Stimulated activated CD8-positive, alpha-beta memory T cell treated with anti-CD3 and anti-CD28 coated beads, Interleukin-12 subunit alpha, Interleukin-12 subunit beta, amount 100 ng/mL, for 24 hours (primary cell): Measurements from ENCODE around the gene LSP1.
A peak's percentile ranks its signal among the peaks of the same experiment; 100 is the strongest.

Experiments
- DNase-seq: peaks from one replicate; pipeline ENCODE4 v3.0.0-alpha.2; 2020; ENCODE audit errors: extremely low read depth

The LSP1 gene

DNA sequence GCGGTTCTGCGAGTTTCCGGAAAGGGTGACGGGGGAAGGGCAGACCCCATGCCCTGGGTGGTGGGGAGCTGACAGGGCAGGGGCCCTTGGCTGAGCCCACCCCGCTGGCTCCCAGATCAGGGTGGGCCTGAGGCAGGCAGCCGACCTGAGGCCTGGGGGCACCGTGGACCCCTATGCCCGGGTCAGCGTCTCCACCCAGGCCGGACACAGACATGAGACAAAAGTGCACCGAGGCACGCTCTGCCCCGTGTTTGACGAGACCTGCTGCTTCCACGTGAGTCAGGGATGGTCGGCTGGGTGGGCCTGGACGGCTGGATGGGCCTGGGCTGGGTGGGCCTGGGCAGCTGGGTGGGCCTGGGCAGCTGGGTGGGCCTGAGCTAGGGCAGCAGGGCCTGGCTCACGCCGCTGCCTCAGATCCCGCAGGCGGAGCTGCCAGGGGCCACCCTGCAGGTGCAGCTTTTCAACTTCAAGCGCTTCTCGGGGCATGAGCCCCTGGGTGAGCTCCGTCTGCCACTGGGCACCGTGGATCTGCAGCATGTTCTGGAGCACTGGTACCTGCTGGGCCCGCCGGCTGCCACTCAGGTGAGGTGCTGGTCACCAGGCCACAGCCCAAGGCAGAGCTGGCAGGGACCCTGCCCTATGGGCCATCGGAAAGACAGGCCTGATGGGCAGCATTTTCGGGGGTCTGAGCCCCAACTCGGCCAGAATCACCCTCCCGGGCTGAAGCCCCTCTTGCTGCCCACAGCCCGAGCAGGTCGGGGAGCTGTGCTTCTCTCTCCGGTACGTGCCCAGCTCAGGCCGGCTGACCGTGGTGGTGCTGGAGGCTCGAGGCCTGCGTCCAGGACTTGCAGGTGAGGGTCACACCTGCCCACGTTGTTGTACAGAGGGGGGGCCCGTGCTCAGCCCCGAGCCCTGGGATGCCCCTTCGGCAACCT, 16.6 kb upstream of the LSP1 start:
- DNase-seq: no peak

DNA sequence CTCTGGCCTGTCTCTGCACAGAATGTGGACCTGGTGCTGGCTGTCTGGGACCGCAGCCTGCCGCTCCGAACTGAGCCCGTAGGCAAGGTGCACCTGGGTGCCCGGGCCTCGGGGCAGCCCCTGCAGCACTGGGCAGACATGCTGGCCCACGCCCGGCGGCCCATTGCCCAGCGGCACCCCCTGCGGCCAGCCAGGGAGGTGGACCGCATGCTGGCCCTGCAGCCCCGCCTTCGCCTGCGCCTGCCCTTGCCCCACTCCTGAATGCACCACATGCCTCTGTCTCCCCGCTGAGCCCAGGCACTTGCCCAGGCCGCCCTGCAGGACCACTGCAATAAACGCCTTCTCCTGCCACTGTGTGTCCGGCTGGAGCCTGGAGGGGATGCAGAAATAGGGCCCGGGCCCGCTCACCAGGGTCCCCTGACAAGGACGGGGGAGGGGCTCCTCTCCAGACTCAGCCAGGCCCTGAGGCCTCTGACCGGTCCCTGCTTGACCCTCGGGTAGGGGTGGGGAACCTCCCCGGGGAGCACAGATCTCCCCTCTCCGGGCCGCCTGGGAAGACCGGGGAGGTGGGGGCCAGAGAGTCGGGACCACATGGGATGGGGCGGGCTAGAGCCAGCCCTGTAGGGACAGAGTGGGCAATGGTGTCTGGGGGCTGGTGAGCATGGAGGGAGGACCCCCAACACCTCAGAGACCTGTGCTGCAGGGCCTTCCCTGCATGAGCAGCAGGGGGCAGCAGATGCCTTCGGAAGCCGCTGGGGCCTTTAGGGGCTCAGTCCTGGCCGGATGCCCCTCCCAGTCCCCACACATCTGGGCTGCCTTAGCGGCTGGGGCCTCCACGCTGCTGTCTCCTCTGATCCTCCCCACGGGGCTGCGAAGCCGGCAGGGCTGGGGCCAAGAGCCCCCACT, 15.5 kb upstream of the LSP1 start:
- peak; percentile 53 for DNase-seq

DNA sequence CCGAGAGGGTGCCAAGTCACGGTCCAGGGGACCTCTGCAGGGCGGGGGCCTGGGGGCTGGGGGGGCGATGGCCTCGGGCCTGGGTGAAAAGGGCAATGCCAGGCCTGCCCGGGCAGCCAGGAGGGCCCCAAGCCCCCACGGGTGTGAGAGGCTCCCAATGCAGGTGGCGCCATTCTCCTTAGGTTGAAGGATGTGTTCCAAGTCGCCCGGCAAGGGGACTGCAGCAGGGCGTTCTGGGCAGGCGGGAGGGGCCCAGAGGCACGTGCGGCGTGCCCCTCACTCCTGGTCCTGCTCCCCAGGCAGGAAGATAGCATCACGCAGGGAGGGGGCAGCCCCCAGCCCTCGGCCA, 14.8 kb upstream of the LSP1 start:
- DNase-seq: no peak

DNA sequence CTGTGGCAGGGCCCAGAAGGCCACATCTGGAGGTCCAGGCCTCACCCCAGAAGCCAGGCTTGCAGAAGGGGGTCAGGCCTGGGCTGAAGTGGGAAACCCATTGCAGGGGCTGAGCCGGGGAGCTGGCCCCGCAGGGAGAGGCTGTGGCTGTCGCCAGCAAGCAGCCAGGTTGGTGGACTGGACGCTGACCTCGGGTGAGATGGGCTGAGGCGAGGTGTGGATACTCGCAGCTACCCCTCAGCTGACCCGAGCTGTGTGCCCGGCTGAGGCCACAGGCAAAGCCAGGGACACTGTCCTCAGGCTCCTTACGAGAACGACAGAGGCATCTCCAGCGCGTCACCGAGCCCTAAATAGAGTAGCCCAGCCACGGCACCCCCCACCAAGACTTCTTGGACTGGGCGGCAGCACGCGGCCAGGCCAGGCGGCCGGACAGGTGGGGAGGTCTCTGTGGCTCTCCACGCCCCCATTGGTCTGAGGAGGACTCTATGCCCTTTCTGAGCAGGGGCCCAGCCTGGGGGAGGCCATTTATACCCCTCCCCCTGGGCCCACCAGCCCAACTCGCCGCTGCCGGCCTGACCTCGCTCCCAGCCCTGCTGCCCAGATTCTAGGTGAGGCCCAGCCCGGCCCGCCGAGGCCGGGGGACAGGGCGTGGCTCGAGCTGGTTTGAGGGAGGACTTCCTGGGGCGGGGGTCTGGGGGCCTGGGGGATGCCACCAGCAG, 14.3 kb upstream of the LSP1 start, which contains the start of gene TNNI2:
Gene TNNI2 (plus strand): TSS at position 556 of the 719 bp plus-strand sequence. CDS start 716 bp downstream, outside the sequence.
- DNase-seq: no peak

DNA sequence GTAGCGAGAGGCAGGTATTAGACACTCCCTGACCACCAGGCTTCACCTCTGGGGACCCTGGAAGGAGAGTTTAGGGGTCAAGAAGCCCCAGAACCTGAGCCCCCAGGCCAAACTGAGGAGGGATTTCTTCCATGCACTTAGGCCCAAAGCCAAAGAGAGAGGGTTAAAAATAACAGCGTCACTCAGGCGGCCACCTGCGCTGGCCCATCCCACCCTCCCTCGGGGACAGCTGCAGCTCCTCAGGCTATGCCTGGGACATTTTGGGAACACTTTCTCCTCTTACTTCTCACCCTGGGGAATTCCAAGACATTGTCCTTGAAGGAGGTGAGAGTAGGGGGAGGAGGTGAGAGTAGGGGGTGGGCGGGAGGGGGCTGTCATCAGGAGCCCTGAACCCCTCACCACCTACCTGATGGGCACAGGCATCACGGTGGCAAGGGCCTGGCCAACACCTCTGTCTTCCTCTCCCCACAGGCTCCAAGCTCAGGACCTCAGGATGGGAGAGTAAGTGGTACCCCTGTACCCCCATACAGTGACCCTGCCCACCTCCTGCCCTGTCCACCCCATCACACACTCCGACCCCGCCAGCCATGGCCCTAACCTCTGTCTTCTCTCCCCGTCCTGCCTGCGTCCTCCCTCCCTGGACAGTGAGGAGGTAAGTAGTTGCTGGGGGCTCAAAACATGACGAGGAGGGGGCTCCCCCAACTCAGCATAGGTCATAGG, 13.5 kb upstream of the LSP1 start:
- DNase-seq: no peak

DNA sequence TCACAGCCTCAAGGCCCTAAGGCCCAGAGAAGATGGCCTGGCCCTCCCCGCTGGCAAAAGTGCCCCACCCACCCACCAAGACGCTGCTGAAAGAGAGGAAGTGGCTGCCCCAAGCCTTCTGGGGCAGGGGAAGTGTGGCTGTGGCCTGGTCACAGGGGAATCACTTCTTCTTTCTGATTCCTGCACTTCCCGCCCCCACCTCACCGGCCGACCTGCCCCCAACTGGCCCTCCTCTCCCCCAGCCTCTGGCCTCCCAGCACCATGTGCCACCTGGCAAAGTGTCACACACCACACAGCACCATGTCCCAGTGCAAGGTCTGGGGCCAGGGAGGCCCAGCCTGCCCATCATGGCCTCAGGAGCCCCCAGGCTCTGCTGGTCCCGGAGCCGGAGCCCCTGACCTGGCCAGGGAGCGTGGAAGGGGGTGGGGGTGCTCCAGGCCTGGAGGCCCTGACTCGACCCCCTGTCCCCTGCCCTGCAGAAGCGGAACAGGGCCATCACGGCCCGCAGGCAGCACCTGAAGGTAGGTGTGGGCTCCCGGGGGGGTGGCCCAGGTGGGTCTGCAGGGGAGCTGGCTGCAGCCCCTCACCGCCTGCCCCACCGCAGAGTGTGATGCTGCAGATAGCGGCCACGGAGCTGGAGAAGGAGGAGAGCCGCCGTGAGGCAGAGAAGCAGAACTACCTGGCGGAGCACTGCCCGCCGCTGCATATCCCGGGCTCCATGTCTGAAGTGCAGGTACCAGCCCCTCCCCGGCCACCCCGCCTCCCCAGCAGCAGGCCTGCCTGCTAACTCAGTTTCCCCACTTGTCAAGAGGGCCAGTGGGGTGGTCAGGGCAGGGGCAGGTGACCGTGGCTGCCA, 12.7 kb upstream of the LSP1 start:
- DNase-seq: no peak

DNA sequence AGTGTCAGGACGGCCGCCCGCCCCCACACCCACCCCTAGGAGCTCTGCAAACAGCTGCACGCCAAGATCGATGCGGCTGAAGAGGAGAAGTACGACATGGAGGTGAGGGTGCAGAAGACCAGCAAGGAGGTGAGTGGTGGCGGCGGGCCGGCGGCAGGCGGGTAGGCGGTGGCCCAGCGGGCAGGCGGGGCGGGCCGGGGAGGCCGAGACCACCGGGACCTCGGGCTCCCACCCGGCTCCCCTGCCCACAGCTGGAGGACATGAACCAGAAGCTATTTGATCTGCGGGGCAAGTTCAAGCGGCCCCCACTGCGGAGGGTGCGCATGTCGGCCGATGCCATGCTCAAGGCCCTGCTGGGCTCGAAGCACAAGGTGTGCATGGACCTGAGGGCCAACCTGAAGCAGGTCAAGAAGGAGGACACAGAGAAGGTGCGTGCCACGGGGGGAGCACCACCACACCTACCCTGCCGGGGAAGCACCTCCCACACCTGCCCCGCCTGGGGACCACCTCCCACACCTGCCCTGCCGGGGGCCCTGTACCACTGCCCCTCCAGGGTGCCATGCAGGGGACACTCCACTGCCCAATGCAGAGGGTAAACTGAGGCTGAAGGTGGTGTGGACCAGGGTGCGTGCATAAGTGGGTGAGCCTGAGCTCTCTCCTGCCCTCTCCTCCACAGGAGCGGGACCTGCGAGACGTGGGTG, 12.0 kb upstream of the LSP1 start:
- DNase-seq: no peak

DNA sequence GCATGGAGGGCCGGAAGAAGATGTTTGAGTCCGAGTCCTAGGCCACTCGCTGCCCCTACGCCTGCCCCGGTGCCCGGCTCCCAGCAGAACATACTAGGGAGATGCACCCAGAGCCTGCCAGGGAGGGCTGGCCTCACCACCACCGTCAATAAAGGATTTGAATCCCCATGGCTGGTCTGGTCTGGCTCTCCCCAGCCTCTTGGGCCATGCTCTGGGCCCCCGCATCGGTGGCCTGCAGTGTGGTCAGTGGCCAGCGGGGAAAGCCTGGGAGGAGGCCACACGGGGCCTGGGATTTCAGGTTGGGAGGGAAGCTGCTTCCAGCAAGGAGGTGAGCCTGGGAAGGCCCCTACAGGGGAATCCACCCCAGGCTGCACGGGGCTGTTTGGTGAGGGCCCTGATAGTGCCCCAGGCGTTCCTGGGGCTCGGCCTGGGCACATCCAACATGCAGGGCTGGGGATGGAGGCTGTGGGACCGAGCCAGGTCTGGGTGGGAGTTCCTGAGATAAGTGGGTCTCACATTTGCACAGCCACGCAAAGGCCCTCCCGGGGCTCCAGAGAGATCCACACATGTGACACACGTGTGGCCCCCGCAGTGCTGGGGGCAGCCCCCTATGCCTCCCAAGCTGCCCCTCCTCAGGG, 11.3 kb upstream of the LSP1 start:
- no peak for DNase-seq

DNA sequence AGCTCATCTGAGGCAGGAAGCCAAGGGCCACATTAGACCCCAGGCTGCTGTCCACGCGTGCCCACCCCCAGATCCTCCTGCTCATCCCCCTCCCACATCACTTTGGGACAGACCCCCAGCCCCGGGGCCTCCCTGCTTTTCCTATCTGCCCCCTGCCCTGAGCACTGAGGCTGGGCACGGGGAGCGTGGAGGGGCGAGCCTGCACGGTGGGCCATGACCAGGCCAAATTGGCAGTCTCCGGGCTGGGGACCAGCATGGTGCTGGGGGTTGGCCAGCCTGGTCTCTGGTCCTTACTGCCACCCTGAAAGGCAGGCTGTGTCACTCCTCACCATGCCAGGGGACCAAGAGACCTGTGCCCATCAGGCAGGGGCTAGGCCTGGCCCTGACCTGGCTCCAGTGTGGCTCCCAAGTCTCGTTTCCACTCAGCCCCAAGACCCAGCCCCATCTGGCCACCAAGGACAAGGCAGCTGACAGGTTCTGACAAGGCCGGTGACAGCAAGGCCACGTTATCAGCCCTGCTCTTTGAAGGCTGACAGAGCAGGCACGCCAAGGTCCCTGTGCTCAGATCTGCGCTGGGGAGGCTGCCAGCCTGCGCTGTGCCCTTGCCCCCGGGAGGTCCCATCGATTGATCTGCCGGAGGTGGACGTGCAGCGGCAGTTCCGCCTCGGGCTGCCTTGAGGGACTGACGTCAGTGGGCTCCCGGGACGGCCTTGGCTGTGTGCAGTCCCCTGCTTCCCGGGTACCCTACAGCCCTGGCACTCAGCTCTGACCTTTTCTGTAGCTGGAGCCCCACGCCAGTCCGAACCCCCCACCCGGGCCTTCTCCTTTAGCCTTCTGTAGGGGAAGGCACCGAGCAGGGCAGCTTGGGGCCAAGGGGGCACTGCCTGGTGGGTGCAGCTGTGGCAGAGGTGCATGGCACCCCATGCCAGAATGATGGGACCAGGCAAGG, 10.5 kb upstream of the LSP1 start:
- no peak for DNase-seq

DNA sequence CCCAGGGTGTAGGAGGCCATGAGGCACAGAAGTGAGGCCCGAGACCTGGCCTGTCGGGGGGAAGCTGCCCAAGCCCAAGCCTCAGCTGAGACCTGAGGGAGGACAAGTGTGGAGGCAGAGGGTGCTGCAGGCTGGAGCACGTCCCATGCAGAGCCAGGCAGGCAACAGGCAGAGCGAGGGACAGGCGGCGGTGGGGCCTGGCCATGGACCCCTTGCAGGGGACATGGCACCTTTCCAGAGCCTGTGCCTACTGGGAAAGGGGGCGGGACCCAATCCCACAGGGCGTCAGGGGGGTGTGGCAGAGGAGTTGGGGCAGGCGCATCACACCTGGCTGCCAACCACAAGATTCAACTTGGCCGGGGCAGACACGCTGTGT, 9.8 kb upstream of the LSP1 start:
- DNase-seq: no peak

DNA sequence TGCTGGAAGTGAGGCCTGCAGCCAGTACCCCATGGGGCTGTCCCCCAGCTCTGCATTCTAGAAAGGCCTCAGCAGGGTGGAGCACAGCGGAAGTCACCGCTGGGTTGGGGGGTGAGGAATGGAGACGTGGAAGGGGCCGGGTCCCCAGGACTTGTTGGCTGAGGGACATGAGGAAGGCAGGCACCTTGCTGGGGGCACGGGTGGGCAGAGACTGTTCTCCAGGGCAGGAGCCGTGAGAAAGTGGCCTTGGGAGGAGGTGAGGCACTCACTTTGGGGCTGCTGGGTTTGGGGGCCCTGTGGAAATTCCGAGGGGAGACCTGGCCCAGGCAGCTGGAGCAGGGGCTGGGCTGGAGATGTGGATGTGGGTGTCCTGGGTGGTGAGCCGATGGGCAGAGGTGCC, 9.1 kb upstream of the LSP1 start:
- no peak for DNase-seq

DNA sequence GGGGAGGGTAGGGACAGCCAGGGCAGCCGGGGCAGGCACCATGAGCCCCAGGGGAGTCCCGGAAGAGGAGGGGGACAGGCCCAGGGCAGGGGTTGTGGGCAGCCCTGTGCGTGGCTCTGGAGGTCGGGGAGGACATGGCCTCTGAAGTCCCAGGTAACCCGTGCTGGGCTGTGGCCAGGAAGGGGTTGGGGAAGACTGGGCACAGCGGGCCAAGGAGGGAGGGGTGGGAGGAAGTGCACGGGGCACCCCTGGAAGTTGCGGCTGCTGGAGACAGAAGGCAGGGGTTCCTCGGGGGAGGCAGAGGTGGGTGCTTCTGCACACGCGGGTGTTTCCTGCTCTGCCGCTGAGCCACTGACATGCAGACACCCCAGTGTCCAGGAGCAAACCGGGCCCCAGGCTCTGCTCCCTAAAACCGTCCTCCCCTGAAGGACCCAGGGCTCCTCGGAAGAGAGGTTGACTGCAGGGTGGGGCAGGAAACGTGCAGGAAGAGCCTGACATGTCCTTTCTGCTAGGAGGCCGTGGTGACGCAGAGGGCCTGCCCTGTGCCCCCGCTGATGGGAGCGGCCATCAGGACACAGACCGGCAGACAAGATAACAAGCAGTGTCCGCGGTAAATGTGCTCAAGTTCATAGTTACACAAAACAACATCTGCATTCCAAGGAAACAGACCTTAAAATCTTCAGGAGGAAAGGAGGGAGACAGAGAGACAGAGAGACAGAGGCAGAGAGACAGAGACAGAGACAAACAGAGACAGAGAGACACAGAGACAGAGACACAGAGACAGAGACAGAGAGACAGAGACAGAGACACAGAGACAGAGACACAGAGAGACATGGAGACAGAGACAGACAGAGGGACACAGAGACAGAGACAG, 8.4 kb upstream of the LSP1 start:
- DNase-seq: no peak

DNA sequence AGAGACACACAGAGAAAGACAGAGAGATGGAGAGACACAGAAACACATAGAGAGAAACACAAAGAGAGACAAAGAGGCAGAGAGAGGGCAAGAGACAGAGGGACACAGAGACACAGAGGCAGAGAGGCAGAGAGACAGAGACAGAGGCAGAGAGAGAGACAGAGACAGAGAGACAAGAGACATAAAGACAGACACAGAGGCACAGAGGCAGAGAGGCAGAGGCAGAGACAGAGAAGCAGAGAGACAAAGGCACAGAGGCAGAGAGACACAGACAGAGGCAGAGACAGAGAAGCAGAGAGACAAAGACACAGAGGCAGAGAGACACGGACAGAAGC, 7.8 kb upstream of the LSP1 start:
- no peak for DNase-seq

DNA sequence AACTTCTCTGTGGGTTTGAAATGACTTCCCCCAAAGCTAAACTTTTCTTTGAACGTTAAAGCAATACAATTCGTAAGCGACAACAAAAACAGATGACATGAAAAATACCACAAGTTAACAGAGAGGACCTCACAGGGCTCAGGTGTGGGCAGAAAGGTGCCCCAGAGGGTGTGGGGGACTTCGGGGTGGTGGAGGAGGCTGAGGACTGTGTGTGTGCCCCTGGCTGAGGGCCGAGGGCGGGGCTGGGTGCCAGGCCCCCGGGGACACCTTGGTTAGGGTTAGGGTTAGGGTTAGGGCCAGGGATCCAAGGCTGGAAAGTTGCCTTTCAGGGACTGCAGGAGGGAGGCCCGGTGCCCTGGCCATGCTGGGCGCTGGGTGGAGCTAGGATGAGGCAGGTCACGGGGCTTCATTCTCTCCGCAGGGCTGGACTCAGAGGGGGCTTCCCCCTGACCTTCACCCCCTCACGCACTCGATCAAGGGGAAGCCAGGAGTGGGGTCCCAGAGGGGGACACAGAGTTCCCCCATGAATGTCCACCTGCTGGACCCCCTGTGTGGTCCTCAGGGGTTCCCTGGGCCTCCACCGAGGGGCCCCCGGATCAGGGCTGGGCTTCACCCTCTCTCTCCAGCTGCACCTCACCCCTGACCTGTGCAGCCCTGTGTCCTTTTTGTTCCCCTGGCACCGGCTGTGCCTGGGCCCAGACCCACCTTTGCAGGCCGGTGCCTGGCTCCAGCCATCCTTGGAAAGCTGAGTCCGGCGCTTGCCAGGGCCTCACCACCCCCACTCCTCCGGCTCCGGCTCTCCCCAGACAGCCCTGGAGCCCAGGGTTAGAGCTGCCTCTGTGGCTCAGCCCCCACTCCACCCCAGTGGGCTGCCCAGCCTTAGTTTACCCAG, 7.1 kb upstream of the LSP1 start:
- DNase-seq: no peak

DNA sequence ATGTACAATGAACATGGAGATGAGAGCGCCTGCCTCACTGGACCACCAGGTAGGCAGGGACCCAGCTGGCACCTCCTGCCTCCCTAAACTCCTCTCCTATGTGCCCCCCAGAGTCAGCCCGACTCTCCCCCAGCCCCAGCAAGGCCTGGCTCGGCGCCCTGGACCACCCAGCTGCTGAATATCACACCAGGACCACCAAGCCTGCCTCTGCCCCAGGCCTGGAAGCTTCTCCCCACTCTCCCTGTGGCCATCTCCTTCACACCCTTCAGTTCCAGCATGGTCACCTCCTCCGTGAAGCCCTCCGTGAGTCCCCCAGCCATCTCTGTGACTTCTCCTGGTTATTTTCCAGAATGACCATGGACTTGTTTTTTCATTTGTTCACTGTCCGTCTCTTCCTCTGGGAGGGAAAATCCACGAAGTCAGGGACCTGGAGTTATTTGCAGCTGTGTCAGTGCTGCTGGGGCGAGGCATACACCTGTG, 6.4 kb upstream of the LSP1 start:
- no peak for DNase-seq
